ENCODE results near the gene LGALS9. TPM values are rescaled to one million over a fixed set of nuclear protein-coding genes. Genes with fewer than 3 reads are reported as not detected.

Gene LGALS9
- total and polyA plus RNA-seq, 2 experiments from 2014 or later = 0.48 to 0.73 TPM

GRCh38 chr17:27623614-27624013, 7.4 kb upstream of the LGALS9 start:
- Mint-ChIP-seq H3K27ac (no peak overlapping the region), H3K27me3 (ENCODE audit: insufficient read depth, low read depth, poor library complexity) (peaks cover 3% of the 10 kb centered on the region), H3K36me3 (ENCODE audit: low read depth) (peaks cover 24% of the 10 kb centered on the region), H3K9me3 (0 out of 3 replicates have a peak, but pooled peaks cover 2% of the 10 kb centered on the region), H3K4me1 (no peaks in the 10 kb centered on the region), H3K4me3 (no peak overlapping the region)
- Histone ChIP-seq H4K20me1 (replicated peaks; ENCODE audit: insufficient read depth) (no peaks in the 10 kb centered on the region), H3K4me1 (ENCODE audit: insufficient read depth) (no peaks in the 10 kb centered on the region), H3F3A (replicated peaks; ENCODE audit: low read depth) (no peaks in the 10 kb centered on the region), H3K4me2 (no peak overlapping the region), H3K9me2 (ENCODE audit: insufficient read depth) (no peaks in the 10 kb centered on the region), H3K36me3 (ENCODE audit: insufficient read depth) (peaks cover 7% of the 10 kb centered on the region; the same call in 1 of the 2 replicates), H3K27ac (ENCODE audit: low read depth) (no peak overlapping the region), H3K79me2 (replicated peaks; ENCODE audit: insufficient read depth) (no peaks in the 10 kb centered on the region), H2AFZ (no peak overlapping the region), H3K27me3 (ENCODE audit: insufficient read depth) (no peaks in the 10 kb centered on the region), H3K4me3 (no peak overlapping the region)
- no peak for TF ChIP-seq NANOG (IDR thresholded peaks at IDR 0.05; ENCODE audit: borderline replicate concordance)
- no peak for TF ChIP-seq CTCF (conservative IDR thresholded peaks at IDR 0.05; ENCODE audit: low read depth in 2 of 2)
- TF ChIP-seq STAT1 (IDR thresholded peaks at IDR 0.05; ENCODE audit: unreplicated experiment) = no peak
- no peak for TF ChIP-seq JUNB (IDR thresholded peaks at IDR 0.05; ENCODE audit: unreplicated experiment)
- TF ChIP-seq ZNF114 (CRISPR knock-in tag; IDR thresholded peaks at IDR 0.05) = no peak
- TF ChIP-seq EZH2phosphoT487 (IDR thresholded peaks at IDR 0.05; ENCODE audit: unreplicated experiment) = no peak
- no peak for TF ChIP-seq EZH2 (IDR thresholded peaks at IDR 0.05; ENCODE audit: low read depth, unreplicated experiment)
- TF ChIP-seq ZNF331 (CRISPR knock-in tag; IDR thresholded peaks at IDR 0.05; ENCODE audit: low read depth) = no peak
- no peak for TF ChIP-seq REST (IDR thresholded peaks at IDR 0.05; ENCODE audit: unreplicated experiment)
- ATAC-seq (no peak), DNase-seq (ENCODE audit: low spot score) (no peak)

GRCh38 chr17:27624539-27624938, 6.4 kb upstream of the LGALS9 start:
- H3K4me1 Mint-ChIP-seq = no peaks in the 10 kb centered on the region
- H4K20me1 ChIP-seq (replicated peaks; ENCODE audit: insufficient read depth) = no peaks in the 10 kb centered on the region
- H3K4me1 ChIP-seq (ENCODE audit: insufficient read depth) = no peaks in the 10 kb centered on the region
- H3K27ac ChIP-seq (ENCODE audit: low read depth) = no peak overlapping the region
- no peaks in the 10 kb centered on the region for H3F3A ChIP-seq (replicated peaks; ENCODE audit: low read depth)
- H3K27me3 ChIP-seq (ENCODE audit: insufficient read depth) = no peaks in the 10 kb centered on the region
- H3K79me2 ChIP-seq (replicated peaks; ENCODE audit: insufficient read depth) = no peaks in the 10 kb centered on the region
- H3K9me2 ChIP-seq (ENCODE audit: insufficient read depth) = no peaks in the 10 kb centered on the region
- peaks cover 7% of the 10 kb centered on the region; the same call in 1 of the 2 replicates for H3K36me3 ChIP-seq (ENCODE audit: insufficient read depth)
- ATAC-seq (no peak), DNase-seq (ENCODE audit: low spot score) (no peak)
- no peak overlapping the region for H3K27ac Mint-ChIP-seq
- no peak overlapping the region for H3K4me3 ChIP-seq
- no peak overlapping the region for H3K4me2 ChIP-seq
- H3K27me3 Mint-ChIP-seq (ENCODE audit: insufficient read depth, low read depth, poor library complexity) = no peaks in the 10 kb centered on the region
- no peak overlapping the region for H3K4me3 Mint-ChIP-seq
- H3K36me3 Mint-ChIP-seq (ENCODE audit: low read depth) = peaks cover 21% of the 10 kb centered on the region
- H2AFZ ChIP-seq = no peak overlapping the region
- 0 out of 3 replicates have a peak, but pooled peaks cover 2% of the 10 kb centered on the region for H3K9me3 Mint-ChIP-seq
- no peak for TF ChIP-seq STAT1 (IDR thresholded peaks at IDR 0.05; ENCODE audit: unreplicated experiment)
- TF ChIP-seq CTCF (conservative IDR thresholded peaks at IDR 0.05; ENCODE audit: low read depth in 2 of 2) = no peak
- no peak for TF ChIP-seq ZNF114 (CRISPR knock-in tag; IDR thresholded peaks at IDR 0.05)
- no peak for TF ChIP-seq ZNF331 (CRISPR knock-in tag; IDR thresholded peaks at IDR 0.05; ENCODE audit: low read depth)
